ENCODE measurements around the gene COQ8B. TPM values are rescaled to one million over a fixed set of nuclear protein-coding genes. Genes with fewer than 3 reads are reported as not detected.

The COQ8B gene
- total and polyA plus RNA-seq, 4 donors = 34.7 to 78.8 (median 52.3) TPM

- Histone ChIP-seq H3K27ac (ENCODE audit: low read depth in 1 of 2, low read length in 1 of 2) (peak overlapping the region in 1 of 2 donors; percentile 59), H3K4me3 (no peak overlapping the region)
These were observed 23.4 kb upstream of the COQ8B start for GRCh38 chr19:40739871-40740703.

GRCh38 chr19:40739030-40739839 is 22.5 kb upstream of the COQ8B start:
- ATAC-seq (ENCODE audit: insufficient read depth, low FRiP score) (no peak), DNase-seq (no peak)
- H3K9me3 ChIP-seq (ENCODE audit: control insufficient read depth in 4 of 4, insufficient read depth in 3 of 4, low read length in 3 of 4) = no peaks in the 10 kb centered on the region
- WGBS, 2 donors = 86 to 89% methylated on average over 22 of the region's 22 CpGs
- no peak for TF ChIP-seq CTCF (IDR thresholded peaks at IDR 0.05; ENCODE audit: control extremely low read depth, extremely low read depth)
- no peak overlapping the region for H3K9ac ChIP-seq (ENCODE audit: insufficient read depth in 1 of 2, low read length in 2 of 2)
- no peaks in the 10 kb centered on the region for H3K27me3 ChIP-seq (ENCODE audit: control insufficient read depth in 3 of 3, insufficient read depth in 3 of 3, low read length in 2 of 3)
- H3K27ac ChIP-seq (ENCODE audit: low read depth in 1 of 2, low read length in 1 of 2) = peak overlapping the region in 1 of 2 donors; percentile 52
- H3K36me3 ChIP-seq (ENCODE audit: control insufficient read depth in 4 of 4, insufficient read depth in 4 of 4, low read length in 4 of 4) = peaks cover 20 to 53% (median 33%) of the 10 kb centered on the region in 4 donors
- peaks cover 0 to 2% (median 0%) of the 10 kb centered on the region in 5 donors for H3K4me1 ChIP-seq (ENCODE audit: control insufficient read depth in 5 of 5, insufficient read depth in 5 of 5, low read length in 5 of 5)
- no peak overlapping the region for H3K4me3 ChIP-seq

More at GRCh38 chr19:40739871-40740703, 23.4 kb upstream of the COQ8B start:
- peaks cover 12 to 45% (median 31%) of the 10 kb centered on the region in 4 donors for H3K36me3 ChIP-seq (ENCODE audit: control insufficient read depth in 4 of 4, insufficient read depth in 4 of 4, low read length in 4 of 4)
- no peaks in the 10 kb centered on the region for H3K27me3 ChIP-seq (ENCODE audit: control insufficient read depth in 3 of 3, insufficient read depth in 3 of 3, low read length in 2 of 3)
- WGBS, 2 donors = 79 to 92% methylated on average over 16 of the region's 16 CpGs
- TF ChIP-seq CTCF (IDR thresholded peaks at IDR 0.05; ENCODE audit: control extremely low read depth, extremely low read depth) = no peak
- DNase-seq (no peak), ATAC-seq (ENCODE audit: insufficient read depth, low FRiP score) (no peak)
- no peaks in the 10 kb centered on the region for H3K9me3 ChIP-seq (ENCODE audit: control insufficient read depth in 4 of 4, insufficient read depth in 3 of 4, low read length in 3 of 4)
- H3K4me1 ChIP-seq (ENCODE audit: control insufficient read depth in 5 of 5, insufficient read depth in 5 of 5, low read length in 5 of 5) = peaks cover 0 to 4% (median 0%) of the 10 kb centered on the region in 5 donors
- H3K9ac ChIP-seq (ENCODE audit: insufficient read depth in 1 of 2, low read length in 2 of 2) = no peak overlapping the region

GRCh38 chr19:40737102-40737644 is 20.5 kb upstream of the COQ8B start:
- no peak for DNase-seq
- Histone ChIP-seq H3K27ac (ENCODE audit: low read depth in 1 of 2, low read length in 1 of 2) (peak overlapping the region in 1 of 2 donors; percentile 0), H3K4me1 (ENCODE audit: control insufficient read depth in 5 of 5, insufficient read depth in 5 of 5, low read length in 5 of 5) (peaks cover 0 to 2% (median 0%) of the 10 kb centered on the region in 5 donors), H3K4me3 (no peak overlapping the region), H3K9me3 (ENCODE audit: control insufficient read depth in 4 of 4, insufficient read depth in 3 of 4, low read length in 3 of 4) (no peaks in the 10 kb centered on the region), H3K27me3 (ENCODE audit: control insufficient read depth in 3 of 3, insufficient read depth in 3 of 3, low read length in 2 of 3) (no peaks in the 10 kb centered on the region), H3K36me3 (ENCODE audit: control insufficient read depth in 4 of 4, insufficient read depth in 4 of 4, low read length in 4 of 4) (peaks cover 34 to 67% (median 40%) of the 10 kb centered on the region in 4 donors), H3K9ac (ENCODE audit: insufficient read depth in 1 of 2, low read length in 2 of 2) (no peak overlapping the region)
- no peak for ATAC-seq (ENCODE audit: insufficient read depth, low FRiP score)
- 90% methylated on average over 9 of the region's 9 CpGs for WGBS, 2 donors
- TF ChIP-seq CTCF (IDR thresholded peaks at IDR 0.05; ENCODE audit: control extremely low read depth, extremely low read depth) = no peak
